HG03097 (cell line): ENCODE measurements around the gene XXYLT1.
A peak's percentile ranks its signal among the peaks of the same experiment; 100 is the strongest.

Experiments used
- ATAC-seq: cut with Tn5 transposase; IDR thresholded peaks from one replicate; pipeline ENCODE4 v1.9.1; 2021; ENCODE audit not compliant: unreplicated experiment, low FRiP score

The XXYLT1 gene

GRCh38 chr3:195155570-195156241, 115.3 kb downstream of the XXYLT1 start:
- ATAC-seq, result no peak

- ATAC-seq, result peak; percentile 33
Measured at GRCh38 chr3:195154793-195155535, 116.0 kb downstream of the XXYLT1 start.

DNA sequence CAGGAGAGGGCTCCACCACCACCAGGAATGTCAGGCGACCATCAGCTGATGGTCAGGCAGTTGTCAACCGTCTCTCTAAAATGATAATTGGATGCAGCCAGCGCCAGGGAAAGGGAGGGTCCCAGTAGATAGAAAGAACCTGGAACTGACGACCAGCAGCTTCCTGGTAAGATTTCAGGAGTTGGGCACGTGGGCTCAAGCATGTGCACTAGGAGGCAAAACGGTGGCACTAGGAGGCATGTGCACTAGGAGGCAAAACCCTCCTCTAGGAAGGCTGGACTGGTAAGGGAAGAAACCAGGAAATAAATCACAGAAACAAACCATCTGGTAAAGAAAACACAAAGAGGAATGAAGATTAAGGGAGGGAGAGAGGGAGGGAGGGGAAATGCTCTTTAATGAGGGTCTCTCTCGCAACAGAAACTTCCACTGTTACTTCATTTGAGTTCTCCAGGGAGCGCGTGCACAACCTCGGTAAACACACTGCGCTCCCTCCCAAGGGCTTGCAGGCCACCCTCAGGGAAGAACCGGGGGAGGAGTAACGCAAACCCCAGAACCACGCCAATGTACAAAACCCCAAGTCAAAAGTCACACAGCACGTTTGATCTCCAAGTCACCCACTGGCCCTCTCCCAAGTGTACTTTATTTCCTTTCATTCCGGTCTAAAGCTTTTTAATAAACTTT, 116.7 kb downstream of the XXYLT1 start:
- no peak for ATAC-seq

GRCh38 chr3:195153653-195154052, 117.3 kb downstream of the XXYLT1 start:
- ATAC-seq, result no peak

GRCh38 chr3:195153130-195153529, 117.8 kb downstream of the XXYLT1 start:
- no peak for ATAC-seq

- no peak for ATAC-seq
Measured at GRCh38 chr3:195151866-195152541, 119.0 kb downstream of the XXYLT1 start.

DNA sequence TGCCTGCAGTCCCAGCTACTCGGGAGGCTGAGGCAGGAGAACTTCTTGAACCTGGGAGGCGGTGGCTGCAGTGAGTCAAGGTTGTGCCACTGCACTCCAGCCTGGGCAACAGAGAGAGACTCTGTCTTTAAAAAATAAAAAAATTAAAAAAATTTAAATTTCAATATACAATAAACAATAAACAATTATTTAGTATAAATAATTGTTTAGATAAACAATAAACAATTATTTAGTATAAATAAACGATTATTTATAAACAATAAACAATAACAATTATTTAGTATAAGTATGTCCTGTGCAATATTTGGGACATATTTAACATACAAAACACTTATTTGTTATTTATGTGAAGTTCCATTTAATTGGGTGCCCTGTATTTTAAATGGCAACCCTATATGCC, 119.6 kb downstream of the XXYLT1 start:
- no peak for ATAC-seq

DNA sequence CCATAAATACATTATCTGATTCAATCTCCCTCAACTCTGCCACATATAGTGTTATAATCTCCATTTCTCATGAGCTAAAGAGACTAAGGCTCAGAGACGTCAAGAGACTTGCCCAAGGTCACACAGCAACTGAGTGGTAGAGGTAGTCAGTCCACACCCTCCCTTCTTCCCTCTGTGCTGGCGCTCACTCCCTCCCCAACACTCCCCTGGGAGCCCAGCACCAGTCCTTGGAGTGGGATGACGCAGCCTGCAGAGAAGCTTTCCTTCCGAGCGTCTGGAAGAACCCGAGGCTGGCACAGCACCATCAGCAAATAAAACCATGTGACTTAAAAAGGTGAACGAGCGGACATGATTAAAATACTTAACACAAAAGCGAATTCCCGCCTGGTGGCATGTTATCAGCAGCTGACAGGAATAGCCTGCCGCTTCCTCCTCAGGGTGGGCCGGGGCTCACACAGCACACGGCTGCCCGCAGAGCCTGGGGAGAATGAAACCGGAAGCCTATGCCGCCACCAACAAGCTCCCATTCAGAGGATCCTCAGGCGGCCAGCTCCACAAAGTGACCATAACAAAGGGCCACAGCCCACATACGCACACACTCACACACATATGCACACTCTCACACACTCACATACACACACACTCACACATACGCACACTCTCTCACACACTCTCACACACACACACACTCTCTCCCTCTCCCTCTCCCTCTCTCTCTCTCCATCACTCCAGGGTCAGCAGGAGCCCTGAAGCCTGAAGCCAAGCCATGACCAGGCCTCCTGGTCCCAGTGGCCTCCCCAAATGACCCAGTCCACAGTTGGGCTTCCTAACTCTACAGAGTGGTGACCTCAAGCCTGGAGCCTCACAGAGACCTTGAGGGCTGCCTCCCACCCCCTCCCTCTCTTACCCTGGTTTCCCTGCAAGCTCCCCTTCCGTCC, 120.5 kb downstream of the XXYLT1 start:
- ATAC-seq, result no peak

DNA sequence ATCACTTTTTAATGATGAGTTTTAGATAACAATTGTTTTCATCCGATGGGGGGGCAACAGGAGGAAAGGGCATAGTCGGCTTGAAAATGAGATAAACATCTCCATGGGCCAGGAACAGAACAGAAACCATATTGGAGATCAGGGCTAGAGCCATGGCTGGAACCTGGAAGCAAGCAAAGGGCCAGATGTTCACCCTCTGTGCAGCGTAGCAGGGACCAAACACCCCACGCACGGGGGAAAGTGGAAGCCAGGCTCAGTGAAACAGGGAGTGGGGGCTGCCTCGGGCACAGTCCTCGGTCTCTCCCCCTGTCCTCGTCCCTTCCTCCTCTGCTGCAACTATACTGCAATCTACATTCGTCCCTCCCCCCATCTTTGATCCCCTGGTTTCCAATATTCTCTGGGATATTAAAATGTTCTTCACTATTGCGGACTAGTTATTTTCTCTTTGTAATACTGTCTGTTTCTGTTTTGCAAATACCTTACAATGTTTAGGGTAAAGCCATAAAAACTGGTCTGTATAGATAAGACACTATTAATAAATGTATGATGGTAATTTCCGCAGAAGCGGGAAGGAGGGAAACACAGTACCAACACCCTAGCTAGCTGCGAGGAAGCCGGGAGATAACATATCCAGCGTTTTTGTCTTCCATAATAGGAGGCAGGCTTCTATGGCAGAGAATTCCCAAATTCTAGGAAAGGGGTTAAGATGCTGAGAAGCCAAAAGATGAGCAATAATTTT, 121.5 kb downstream of the XXYLT1 start:
- no peak for ATAC-seq

DNA sequence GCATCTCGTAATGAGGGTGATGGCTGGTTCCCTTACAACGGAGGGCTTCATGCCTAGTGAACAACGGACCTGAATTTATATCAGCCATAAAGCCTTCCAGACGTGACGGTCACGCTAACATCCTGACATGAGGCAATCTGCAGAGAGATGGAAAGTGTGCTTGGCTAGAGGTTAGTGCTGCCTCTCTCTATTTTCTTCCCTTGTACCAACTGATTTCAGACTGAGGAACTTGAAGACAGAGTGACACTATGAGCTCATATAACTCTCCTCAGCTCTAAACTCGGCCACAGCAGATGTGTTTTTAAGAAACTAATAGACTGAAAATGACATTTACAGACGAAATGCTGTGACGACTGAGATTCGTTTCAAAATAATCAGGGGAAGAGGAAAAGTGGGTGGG, 122.4 kb downstream of the XXYLT1 start:
- ATAC-seq, result no peak

DNA sequence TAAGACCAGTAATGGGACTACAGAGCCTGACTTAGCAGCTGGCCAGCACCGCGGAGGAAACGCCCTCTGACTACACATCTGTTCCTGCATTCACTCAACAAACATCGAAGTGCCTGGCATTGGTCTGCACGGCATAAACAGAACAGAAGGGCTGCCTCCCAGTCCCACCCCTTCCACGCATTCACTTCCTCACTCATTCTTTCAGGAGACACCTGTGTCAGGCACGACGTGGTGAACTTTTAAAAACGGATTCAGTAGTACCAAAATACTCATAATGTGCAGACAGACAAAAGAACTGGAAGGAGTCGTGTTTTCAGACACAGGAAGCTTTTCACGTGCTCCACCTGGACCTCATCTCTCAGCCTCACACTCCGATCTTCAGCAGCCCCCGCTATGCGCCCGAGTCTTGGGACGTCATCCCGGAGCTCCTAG, 123.3 kb downstream of the XXYLT1 start:
- peak; percentile 74 for ATAC-seq

DNA sequence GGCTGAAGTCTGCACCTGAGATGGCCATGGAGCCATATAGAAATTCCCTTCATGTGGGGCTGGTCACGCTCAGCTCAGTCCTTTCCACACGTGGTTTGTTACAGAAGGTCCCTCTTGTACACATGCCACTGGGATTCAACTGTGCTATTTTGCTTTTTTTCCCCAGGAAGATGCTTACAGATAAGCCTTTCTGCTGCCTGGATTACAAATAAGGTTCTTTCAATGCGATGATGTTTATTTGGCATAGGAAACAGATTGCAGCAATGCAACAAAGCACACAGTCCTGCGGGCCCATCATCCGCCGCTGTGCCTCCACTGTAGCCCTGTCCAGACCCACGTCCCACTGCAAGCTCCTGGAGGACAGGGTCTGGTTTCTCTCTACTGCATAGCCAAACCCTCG, 124.8 kb downstream of the XXYLT1 start:
- no peak for ATAC-seq

DNA sequence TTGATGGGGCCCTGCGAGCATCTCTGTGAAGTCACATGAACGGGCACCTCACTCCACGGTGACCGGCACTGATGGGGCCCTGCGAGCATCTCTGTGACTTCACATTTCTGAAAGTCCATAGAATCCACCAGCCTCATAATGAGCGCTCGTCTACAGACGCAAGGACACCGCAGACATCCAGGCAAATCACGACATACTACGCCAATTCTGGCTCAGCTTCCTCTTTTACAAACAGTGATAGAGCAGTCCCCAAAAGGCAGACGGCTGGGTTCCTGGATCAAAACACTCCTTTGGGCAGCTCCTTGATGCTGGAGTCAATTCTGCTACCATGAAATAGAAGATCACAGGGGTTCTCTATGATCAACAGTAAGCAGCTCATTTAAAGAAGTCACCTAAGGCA, 125.4 kb downstream of the XXYLT1 start:
- ATAC-seq, result no peak

GRCh38 chr3:195143221-195143620, 127.7 kb downstream of the XXYLT1 start:
- no peak for ATAC-seq

DNA sequence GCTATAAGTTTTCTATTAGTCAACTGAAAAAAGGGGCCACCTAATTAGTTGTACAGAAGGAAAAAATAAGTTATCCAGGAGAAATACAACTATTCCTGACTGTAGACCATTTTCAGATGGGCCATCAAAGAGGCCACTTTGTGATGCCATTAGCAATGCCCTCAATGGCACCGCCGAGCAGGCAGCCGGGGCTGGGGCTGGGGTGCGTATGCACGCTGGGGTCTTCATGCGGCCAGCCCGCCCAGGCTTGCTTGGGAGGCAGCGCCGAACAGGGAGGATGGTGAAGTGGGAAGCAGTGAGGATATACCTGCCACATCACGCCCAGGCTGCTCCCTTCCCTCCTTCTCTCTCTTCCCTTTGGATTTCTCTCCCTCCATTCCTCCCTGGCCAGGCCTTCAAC, 128.4 kb downstream of the XXYLT1 start:
- ATAC-seq, result no peak

DNA sequence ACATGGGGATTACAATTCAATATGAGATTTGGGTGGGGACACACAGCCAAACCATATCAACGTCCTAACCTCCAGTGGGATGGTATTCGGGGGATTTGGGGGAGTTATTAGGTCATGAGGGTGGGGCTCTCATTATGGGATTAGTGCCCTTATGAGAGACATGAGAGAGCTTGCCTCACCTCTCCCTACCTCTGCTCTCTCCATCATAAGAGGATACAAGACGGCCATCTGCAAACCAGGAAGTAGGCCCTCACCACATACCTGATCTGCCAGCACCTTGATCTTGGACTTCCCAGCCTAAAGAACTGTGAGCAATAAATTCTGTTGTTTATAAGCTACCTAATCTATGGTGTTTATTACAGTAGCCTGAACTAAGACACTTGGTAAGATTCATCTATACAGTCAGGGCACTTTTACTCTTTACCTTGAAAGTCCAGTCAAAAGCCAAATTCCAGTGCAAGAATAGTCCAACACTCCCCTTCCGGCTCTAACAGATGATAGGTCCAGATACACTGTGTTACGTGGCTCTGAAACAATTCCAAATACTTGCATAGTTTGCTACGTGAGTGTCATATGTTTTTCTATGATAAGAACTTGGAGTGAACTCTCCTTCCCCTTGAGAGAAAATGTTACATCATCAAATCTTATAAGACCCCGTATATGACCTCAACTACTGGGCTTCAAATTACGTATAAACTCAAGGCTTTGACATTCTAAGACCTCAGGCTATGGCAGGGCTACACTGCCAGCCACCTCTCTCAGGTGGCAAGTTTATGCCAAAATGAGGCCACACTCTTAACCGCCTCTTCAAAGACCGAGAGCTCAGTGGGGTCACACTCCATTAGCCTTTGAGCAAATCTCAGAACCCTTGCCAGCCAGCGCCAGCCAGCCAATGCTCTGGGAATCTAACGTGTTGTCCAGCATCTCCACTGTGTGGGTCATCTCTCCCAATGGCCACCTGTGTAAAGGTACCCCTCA, 129.9 kb downstream of the XXYLT1 start:
- ATAC-seq, result no peak

DNA sequence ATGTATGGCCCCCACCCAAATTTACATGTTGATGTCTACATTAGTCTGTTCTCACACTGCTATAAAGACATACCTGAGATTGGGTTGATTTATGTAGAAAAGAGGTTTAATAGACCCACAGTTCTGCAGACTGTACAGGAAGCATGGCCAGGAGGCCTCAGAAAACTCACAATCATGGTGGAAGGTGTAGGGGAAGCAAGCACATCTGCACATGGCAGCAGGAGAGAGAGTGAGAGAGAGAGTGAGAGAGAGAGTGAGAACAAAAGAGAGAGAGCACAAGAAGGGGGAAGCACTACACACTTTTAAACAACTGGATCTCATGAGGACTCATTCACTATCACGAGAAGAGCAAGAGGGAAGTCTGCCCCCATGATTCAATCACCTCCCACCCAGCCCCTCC, 130.5 kb downstream of the XXYLT1 start:
- no peak for ATAC-seq

DNA sequence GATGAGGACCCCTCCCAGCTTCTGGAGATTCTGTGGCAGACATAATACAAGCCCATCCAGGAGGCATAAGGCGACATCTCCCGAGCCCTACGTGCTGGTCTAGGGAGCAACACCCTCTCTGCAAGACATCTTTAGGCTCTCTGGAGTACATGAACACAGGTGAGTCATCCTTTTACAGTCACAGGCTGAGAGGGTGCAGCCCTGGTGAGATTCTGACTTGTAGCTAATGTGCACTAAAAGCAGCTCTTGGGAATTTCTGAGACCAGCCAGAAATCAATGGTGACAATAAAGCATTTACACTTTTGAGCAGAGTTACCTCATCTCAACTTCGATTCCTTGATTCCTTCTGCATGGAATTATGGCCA, 131.1 kb downstream of the XXYLT1 start:
- no peak for ATAC-seq
